Activated CD4-positive, alpha-beta memory T cell treated with anti-CD3 and anti-CD28 coated beads, Interleukin-2, amount 10 ng/mL, durations not matched to agents 7 days and 5 days (primary cell): ENCODE results near the gene BEAN1. TPM values are rescaled to one million over a fixed set of nuclear protein-coding genes. Genes with fewer than 3 reads are reported as not detected.

Experiments
- CTCF ChIA-PET: fragments of 350-600 bp; sonication (Branson Sonifier 250); formaldehyde crosslinking; loops from one replicate; lab custom pipeline; 2021; ENCODE audit warnings: antibody characterized with exemption, inconsistent platforms; lab: Charles Lee
- POLR2A ChIA-PET: fragments of 350-600 bp; sonication (Branson Sonifier 250); formaldehyde crosslinking; loops from one replicate; lab custom pipeline; 2021; ENCODE audit warnings: antibody characterized with exemption; lab: Charles Lee
- DNase-seq: peaks from one replicate; pipeline ENCODE4 v3.0.0-alpha.2; 2020
- H3K27ac Mint-ChIP-seq: one replicate; pipeline ENCODE4 v1.8.0; 2021; ENCODE audit warnings: mild to moderate bottlenecking, mixed read lengths
- H3K27me3 Mint-ChIP-seq: one replicate; pipeline ENCODE4 v1.8.0; 2021; ENCODE audit warnings: mixed read lengths
- H3K36me3 Mint-ChIP-seq: one replicate; pipeline ENCODE4 v1.8.0; 2021; ENCODE audit warnings: low read depth, mixed read lengths
- H3K4me1 Mint-ChIP-seq: one replicate; pipeline ENCODE4 v1.8.0; 2021; ENCODE audit warnings: mixed read lengths
- H3K4me3 Mint-ChIP-seq: one replicate; pipeline ENCODE4 v1.8.0; 2021; ENCODE audit warnings: mild to moderate bottlenecking, mixed read lengths
- H3K9me3 Mint-ChIP-seq: one replicate; pipeline ENCODE4 v1.8.0; 2021; ENCODE audit warnings: mixed read lengths
- total RNA-seq, 2 experiments: library from RNA; stranded (reverse); gene quantifications; one replicate each; pipeline ENCODE4 v1.2.3, GENCODE V29; 2021

Gene BEAN1
- total RNA-seq, 2 experiments from 2014 or later, result not detected

DNA sequence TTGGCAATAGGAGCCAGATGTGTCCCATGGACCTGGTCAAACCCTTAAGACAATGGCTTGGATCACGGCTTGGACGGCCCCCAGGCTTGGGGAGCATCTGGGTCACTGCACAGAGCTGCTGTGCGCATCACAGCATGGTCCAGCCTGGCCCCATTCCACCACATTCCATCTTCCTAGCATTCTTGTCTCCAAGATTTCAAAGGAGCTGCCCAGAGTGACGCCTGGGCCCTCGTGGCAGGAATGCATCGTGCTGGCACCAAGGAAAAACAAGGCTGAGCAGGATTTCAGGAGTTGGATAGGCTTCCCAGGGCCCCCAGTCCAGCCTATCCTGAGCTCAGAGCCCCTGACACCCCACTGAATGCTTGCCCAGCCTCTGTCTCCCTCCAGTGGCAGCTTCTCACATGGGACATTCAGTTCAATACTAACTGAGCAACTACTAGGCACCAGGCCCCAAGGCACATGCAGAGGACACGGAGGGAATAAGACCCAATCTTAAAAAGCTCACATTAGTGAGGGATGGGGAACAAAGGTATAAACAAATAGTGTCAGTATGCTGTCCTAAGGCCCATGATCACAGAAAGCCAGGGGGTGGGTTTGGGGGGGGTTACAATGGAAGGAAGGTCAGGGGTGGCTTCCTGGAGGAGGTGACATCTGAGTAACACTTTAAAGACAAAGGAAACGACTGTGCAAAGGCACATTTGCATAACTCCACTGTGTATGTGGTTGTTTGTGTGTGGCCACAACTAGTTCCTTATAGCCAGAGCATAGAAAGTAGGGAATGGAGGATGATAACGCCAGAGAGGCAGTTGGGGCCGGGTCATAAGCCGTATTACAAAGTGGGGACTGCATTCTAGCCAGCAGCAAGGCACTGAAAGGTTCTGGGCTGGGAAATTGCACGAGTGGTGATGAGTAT, 88.8 kb downstream of the BEAN1 start:
- POLR2A ChIA-PET, result interaction anchor here (1.0 to 1.4 kb wide), 4 partner anchors 9 to 88 kb away, joined by 3 to 19 read pairs (median 4); partner anchors contain the start of genes CKLF and CMTM3
- DNase-seq, result peak; percentile 64
- Mint-ChIP-seq H3K9me3 (no peaks in the 10 kb centered on the region), H3K4me3 (peak overlapping the region; percentile 81), H3K27me3 (no peaks in the 10 kb centered on the region), H3K36me3 (peaks cover 16% of the 10 kb centered on the region), H3K4me1 (peaks cover 64% of the 10 kb centered on the region), H3K27ac (peak overlapping the region; percentile 97)
- CTCF ChIA-PET, result interaction anchor here (0.8 to 2.0 kb wide), 18 partner anchors 9 to 174 kb away, joined by 3 to 19 read pairs (median 4); partner anchors contain the start of gene CKLF

GRCh38 chr16:66516509-66516807, 89.4 kb downstream of the BEAN1 start:
- Mint-ChIP-seq H3K36me3 (peaks cover 16% of the 10 kb centered on the region), H3K4me1 (peaks cover 70% of the 10 kb centered on the region), H3K27ac (peak overlapping the region; percentile 97), H3K4me3 (peak overlapping the region; percentile 81), H3K9me3 (no peaks in the 10 kb centered on the region), H3K27me3 (no peaks in the 10 kb centered on the region)
- ChIA-PET POLR2A (interaction anchor here (1.0 to 1.4 kb wide), 2 partner anchors 35 to 88 kb away, joined by 3 to 19 read pairs; partner anchors contain the start of genes CKLF and CMTM3), CTCF (interaction anchor here (1.1 to 2.0 kb wide), 7 partner anchors 15 to 110 kb away, joined by 3 to 19 read pairs (median 4); no protein-coding TSS in a partner anchor)
- DNase-seq, result no peak

- H3K36me3 Mint-ChIP-seq, result peaks cover 14% of the 10 kb centered on the region
- CTCF ChIA-PET, result interaction anchor here (0.9 to 1.9 kb wide), 4 partner anchors 35 to 91 kb away, joined by 3 to 6 read pairs (median 4); partner anchors contain the start of gene CKLF
- peaks cover 73% of the 10 kb centered on the region for H3K4me1 Mint-ChIP-seq
- peak overlapping the region; percentile 81 for H3K4me3 Mint-ChIP-seq
- no peaks in the 10 kb centered on the region for H3K9me3 Mint-ChIP-seq
- H3K27me3 Mint-ChIP-seq, result no peaks in the 10 kb centered on the region
- POLR2A ChIA-PET, result interaction anchor here (0.6 to 3.0 kb wide), 8 partner anchors 9 to 163 kb away, joined by 3 to 40 read pairs (median 3); partner anchors contain the start of genes CKLF and CMTM3
- H3K27ac Mint-ChIP-seq, result peak overlapping the region; percentile 97
- DNase-seq, result peak; percentile 92
Observed at GRCh38 chr16:66516808-66517585, 89.9 kb downstream of the BEAN1 start.

- H3K27ac Mint-ChIP-seq, result peak overlapping the region; percentile 97
- peaks cover 19% of the 10 kb centered on the region for H3K36me3 Mint-ChIP-seq
- no peaks in the 10 kb centered on the region for H3K9me3 Mint-ChIP-seq
- peak overlapping the region; percentile 81 for H3K4me3 Mint-ChIP-seq
- H3K27me3 Mint-ChIP-seq, result no peaks in the 10 kb centered on the region
- H3K4me1 Mint-ChIP-seq, result peaks cover 79% of the 10 kb centered on the region
- ChIA-PET CTCF (interaction anchor here (0.9 to 1.9 kb wide), 4 partner anchors 34 to 91 kb away, joined by 3 to 6 read pairs (median 4); partner anchors contain the start of gene CKLF), POLR2A (interaction anchor here (0.6 to 3.0 kb wide), 8 partner anchors 8 to 164 kb away, joined by 3 to 40 read pairs (median 3); partner anchors contain the start of genes CKLF and CMTM3)
- DNase-seq, result no peak
Observed at GRCh38 chr16:66517586-66518263, 90.6 kb downstream of the BEAN1 start.

- POLR2A ChIA-PET, result interaction anchor here (1.0 to 11.0 kb wide), 6 partner anchors 9 to 310 kb away, joined by 3 to 286 read pairs (median 26); partner anchors contain the start of genes CKLF, CMTM3 and TK2
- no peak for DNase-seq
- Mint-ChIP-seq H3K9me3 (no peaks in the 10 kb centered on the region), H3K27me3 (no peaks in the 10 kb centered on the region), H3K4me1 (peaks cover 96% of the 10 kb centered on the region), H3K27ac (peak overlapping the region; percentile 95), H3K36me3 (peaks cover 20% of the 10 kb centered on the region), H3K4me3 (no peak overlapping the region)
- CTCF ChIA-PET, result interaction anchor here (4.0 kb wide), 1 partner anchor 33 kb away, joined by 36 read pairs; the partner anchor contains the start of gene CKLF
Observed at GRCh38 chr16:66519482-66520373, 92.6 kb downstream of the BEAN1 start.

GRCh38 chr16:66520406-66521170, 93.5 kb downstream of the BEAN1 start:
- DNase-seq, result no peak
- Mint-ChIP-seq H3K4me1 (peaks cover 96% of the 10 kb centered on the region), H3K27me3 (no peaks in the 10 kb centered on the region), H3K4me3 (no peak overlapping the region), H3K9me3 (no peaks in the 10 kb centered on the region), H3K27ac (peak overlapping the region; percentile 95), H3K36me3 (peaks cover 22% of the 10 kb centered on the region)
- ChIA-PET CTCF (interaction anchor here (0.8 to 4.0 kb wide), 5 partner anchors 32 to 88 kb away, joined by 3 to 36 read pairs (median 4); partner anchors contain the start of gene CKLF), POLR2A (interaction anchor here (1.0 to 11.0 kb wide), 9 partner anchors 10 to 497 kb away, joined by 3 to 286 read pairs (median 7); partner anchors contain the start of genes CKLF, CMTM3 and TK2)

DNA sequence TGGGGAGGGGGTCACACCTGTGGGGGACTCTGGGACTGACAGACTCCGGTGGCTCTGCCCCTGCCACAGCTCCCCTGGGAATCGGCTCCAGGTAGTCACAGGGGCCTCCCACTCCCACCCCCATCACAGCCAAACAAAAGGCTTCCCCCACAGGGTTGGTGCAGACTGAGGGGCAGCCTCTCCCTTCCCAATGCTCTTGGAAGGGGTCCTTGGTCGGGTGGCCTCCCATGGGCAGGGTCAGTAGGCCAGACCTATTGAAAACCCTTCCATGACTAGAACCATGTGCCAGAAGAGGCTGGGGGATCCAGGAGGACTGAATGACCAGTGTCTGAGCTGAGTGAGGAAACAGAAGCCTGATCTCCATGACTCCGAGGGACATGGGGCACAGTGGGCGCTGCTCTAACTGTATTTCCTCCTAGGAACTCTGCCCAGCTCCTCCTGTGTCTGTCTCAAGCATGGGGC, 94.2 kb downstream of the BEAN1 start:
- H3K27me3 Mint-ChIP-seq, result no peaks in the 10 kb centered on the region
- peaks cover 27% of the 10 kb centered on the region for H3K36me3 Mint-ChIP-seq
- ChIA-PET CTCF (interaction anchor here (0.9 to 4.0 kb wide), 7 partner anchors 16 to 87 kb away, joined by 3 to 36 read pairs (median 4); partner anchors contain the start of gene CKLF), POLR2A (interaction anchor here (1.0 to 11.0 kb wide), 11 partner anchors 11 to 497 kb away, joined by 3 to 286 read pairs (median 7); partner anchors contain the start of genes CKLF, CMTM3 and TK2)
- no peaks in the 10 kb centered on the region for H3K9me3 Mint-ChIP-seq
- H3K4me3 Mint-ChIP-seq, result peak overlapping the region; percentile 64
- H3K27ac Mint-ChIP-seq, result peak overlapping the region; percentile 95
- peaks cover 96% of the 10 kb centered on the region for H3K4me1 Mint-ChIP-seq
- no peak for DNase-seq

DNA sequence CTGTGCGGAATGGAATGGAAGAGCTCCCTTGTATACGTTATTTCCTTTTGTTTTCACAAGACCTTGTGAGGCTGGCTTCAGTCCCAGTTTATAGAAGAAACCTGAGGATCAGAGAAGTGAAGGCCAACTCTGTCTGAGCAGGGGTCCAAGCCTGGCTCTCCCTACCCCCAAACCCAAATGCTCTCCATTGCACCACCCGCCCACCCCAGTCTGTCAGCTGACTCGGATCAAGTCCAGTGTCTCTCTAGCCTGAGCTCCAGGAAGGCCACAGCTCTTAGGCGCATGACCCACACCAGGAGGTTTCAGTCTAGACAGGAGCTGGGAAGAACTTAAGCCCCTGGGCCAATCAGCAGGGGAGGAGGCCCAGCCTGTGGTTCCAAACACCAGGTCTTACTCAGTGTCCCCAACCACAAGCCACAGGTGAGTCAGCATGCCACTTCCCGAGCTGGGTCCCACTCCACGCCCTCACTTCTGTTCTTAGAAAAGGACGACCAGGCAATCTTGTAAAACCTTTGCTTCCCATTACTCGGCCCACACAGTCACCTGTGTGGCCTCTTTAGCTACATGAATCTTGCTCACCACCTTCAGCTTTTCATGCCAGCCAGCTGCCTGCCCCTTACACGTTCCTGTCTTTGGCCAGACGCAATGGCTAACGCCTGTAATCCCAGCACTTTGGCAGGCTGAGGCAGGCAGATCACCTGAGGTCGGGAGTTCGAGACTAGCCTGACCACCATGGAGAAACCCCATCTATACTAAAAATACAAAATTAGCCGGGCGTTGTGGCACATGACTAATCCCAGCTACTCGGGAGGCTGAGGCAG, 95.1 kb downstream of the BEAN1 start:
- CTCF ChIA-PET, result interaction anchor here (0.9 to 4.0 kb wide), 14 partner anchors 10 to 115 kb away, joined by 3 to 36 read pairs (median 4); partner anchors contain the start of gene CKLF
- Mint-ChIP-seq H3K4me3 (peak overlapping the region; percentile 64), H3K9me3 (no peaks in the 10 kb centered on the region), H3K27ac (peak overlapping the region; percentile 95), H3K36me3 (peaks cover 24% of the 10 kb centered on the region), H3K4me1 (peaks cover 95% of the 10 kb centered on the region), H3K27me3 (no peaks in the 10 kb centered on the region)
- peak; percentile 97 for DNase-seq
- POLR2A ChIA-PET, result interaction anchor here (0.7 to 11.0 kb wide), 21 partner anchors 9 to 496 kb away, joined by 3 to 286 read pairs (median 4); partner anchors contain the start of genes CKLF, CMTM3, NAE1 and TK2

DNA sequence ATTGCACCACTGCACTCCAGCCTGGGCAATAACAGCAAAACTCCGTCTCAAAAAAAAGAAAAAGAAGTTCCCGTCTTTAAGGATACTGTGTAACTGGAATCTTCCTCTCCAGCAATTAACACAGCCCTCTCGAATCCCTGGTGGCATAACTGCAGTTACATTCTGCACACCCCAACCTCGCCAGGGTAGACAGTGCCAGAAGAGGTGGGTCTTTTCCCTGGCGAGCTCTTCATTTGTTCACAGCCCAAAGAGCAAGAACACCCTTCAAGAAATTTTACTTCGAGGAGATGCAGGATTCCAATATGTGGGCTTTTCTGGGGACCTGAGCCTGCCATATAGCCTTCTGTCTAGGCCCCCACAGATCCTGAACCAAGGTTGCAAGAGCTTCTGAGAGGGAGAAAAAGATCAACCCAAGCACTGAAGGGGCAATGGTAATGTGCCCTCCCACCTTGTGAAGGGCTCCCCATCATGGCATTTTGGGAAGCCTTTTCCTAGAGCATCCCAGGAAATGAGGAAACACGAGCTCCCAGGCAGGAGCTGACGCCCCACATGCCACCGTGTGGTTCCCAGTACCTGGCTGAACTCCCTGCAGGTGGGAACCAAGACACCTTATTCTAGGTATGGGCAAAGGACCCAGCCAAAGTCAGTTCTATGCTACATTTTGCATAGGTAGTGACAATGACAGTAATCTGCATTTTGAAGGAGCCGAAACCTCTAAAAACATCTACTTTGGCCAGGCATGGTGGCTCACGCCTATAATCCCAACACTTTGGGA, 95.9 kb downstream of the BEAN1 start:
- CTCF ChIA-PET, result interaction anchor here (0.7 to 4.0 kb wide), 15 partner anchors 11 to 128 kb away, joined by 3 to 36 read pairs (median 3); partner anchors contain the start of gene CKLF
- Mint-ChIP-seq H3K4me1 (peaks cover 95% of the 10 kb centered on the region), H3K27ac (peak overlapping the region; percentile 95), H3K9me3 (no peaks in the 10 kb centered on the region), H3K4me3 (peak overlapping the region; percentile 54), H3K27me3 (no peaks in the 10 kb centered on the region), H3K36me3 (peaks cover 20% of the 10 kb centered on the region)
- DNase-seq, result no peak
- POLR2A ChIA-PET, result interaction anchor here (0.8 to 11.0 kb wide), 18 partner anchors 9 to 506 kb away, joined by 3 to 286 read pairs (median 6); partner anchors contain the start of genes CBFB, CKLF, CMTM3 and NAE1
